ENCODE measurements around the gene NSUN5.

NSUN5 gene

DNA sequence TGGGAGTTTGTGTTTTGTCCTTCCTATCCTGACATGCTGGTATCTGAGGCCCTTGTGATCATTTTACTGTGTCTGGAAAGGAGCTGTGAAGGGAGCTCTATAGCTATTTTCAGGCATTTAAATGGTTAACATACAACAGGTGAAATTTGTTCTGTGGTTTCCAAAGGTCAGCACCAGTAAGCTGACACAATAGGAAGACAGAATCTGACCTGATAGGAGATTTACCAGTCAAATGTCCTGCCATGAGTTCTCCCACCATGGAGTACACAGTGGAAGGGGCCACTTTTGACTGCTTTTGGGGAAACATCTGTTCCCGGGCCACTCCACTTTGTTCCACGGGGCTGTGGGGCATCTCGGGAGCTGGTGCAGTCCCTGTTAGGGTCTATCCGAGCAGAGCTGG is 36.9 kb upstream of the NSUN5 start:
- H3K36me3 Mint-ChIP-seq (ENCODE audit: low read depth): no peaks in the 10 kb centered on the region
- no peaks in the 10 kb centered on the region for H3K9me3 Mint-ChIP-seq
- peaks cover 10% of the 10 kb centered on the region for H3K27me3 Mint-ChIP-seq (ENCODE audit: low read depth)
- H3K4me3 Mint-ChIP-seq: no peak overlapping the region
- H3K4me1 Mint-ChIP-seq: peaks cover 49% of the 10 kb centered on the region
- peak overlapping the region in 2 of 3 experiments; percentile 12 to 33 for H3K27ac Mint-ChIP-seq
- TF ChIP-seq, protein P1, sequence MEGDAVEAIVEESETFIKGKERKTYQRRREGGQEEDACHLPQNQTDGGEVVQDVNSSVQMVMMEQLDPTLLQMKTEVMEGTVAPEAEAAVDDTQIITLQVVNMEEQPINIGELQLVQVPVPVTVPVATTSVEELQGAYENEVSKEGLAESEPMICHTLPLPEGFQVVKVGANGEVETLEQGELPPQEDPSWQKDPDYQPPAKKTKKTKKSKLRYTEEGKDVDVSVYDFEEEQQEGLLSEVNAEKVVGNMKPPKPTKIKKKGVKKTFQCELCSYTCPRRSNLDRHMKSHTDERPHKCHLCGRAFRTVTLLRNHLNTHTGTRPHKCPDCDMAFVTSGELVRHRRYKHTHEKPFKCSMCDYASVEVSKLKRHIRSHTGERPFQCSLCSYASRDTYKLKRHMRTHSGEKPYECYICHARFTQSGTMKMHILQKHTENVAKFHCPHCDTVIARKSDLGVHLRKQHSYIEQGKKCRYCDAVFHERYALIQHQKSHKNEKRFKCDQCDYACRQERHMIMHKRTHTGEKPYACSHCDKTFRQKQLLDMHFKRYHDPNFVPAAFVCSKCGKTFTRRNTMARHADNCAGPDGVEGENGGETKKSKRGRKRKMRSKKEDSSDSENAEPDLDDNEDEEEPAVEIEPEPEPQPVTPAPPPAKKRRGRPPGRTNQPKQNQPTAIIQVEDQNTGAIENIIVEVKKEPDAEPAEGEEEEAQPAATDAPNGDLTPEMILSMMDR (IDR thresholded peaks at IDR 0.05; ENCODE audit: unreplicated experiment in 3 of 3): no peak

DNA sequence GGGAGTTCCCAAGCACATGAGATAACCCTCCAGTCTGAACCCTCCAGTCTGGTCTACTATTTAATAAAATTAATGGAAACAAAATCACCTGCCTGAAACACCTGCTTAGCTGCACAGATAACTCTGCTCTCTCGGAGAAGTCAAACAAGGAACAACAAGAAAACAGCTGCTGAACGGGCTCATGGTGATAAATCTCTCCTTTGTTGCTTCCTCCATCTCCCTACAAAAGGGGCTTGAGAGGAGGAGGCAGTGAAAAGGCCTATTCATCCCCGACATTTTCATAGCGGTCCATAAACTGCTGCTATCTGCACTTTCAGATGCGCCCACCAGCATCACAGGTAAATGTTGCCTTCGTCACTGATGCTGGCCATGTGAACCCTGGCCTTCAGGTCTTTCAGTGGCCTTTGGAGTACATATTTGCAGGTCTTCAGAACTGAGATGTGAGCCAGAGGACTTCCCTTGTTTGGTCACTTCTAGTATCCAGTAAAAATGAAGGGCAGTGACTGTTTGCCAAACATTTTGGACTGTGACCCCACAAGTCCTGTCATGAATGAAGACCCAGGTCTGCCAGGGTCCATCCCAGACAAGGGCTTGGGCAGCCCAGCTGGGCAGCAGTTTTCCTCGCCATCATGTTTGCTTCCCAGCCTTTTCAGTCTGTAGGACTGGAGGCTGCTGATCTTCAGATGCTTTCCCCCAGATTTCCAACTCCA is 35.2 kb upstream of the NSUN5 start:
- H3K27me3 Mint-ChIP-seq (ENCODE audit: low read depth): peaks cover 10% of the 10 kb centered on the region
- no peak overlapping the region for H3K27ac Mint-ChIP-seq
- H3K36me3 Mint-ChIP-seq (ENCODE audit: low read depth): no peaks in the 10 kb centered on the region
- H3K4me3 Mint-ChIP-seq: no peak overlapping the region
- H3K4me1 Mint-ChIP-seq: peaks cover 41% of the 10 kb centered on the region
- H3K9me3 Mint-ChIP-seq: no peaks in the 10 kb centered on the region
- TF ChIP-seq, protein P1 (IDR thresholded peaks at IDR 0.05; ENCODE audit: unreplicated experiment in 3 of 3): no peak

DNA sequence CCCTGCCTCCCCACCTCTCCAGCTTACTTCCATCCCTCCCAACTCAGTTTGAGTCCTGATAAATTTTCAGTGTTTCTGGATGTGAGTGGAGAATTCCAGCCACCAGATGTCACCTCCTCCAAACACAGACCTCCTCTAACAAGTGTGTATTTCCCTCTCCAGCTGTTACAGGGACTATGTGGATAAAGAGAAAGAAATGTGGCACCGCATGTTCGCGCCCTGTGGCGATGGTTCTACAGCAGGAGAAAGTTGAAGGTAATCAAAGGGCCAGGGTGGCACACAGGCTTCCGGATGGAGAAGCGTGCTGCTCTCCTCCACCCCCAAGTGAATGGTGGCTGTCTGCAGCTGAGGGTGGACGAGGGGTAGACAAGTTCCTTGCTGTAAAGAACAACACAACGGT is 34.0 kb upstream of the NSUN5 start:
- Mint-ChIP-seq H3K27ac (peak overlapping the region; percentile 29 to 78 (median 47)), H3K36me3 (ENCODE audit: low read depth) (no peaks in the 10 kb centered on the region), H3K27me3 (ENCODE audit: low read depth) (peaks cover 10% of the 10 kb centered on the region), H3K9me3 (no peaks in the 10 kb centered on the region), H3K4me3 (peak overlapping the region in 2 of 3 experiments; percentile 2 to 65), H3K4me1 (peaks cover 41% of the 10 kb centered on the region)
- TF ChIP-seq, protein P1 (IDR thresholded peaks at IDR 0.05; ENCODE audit: unreplicated experiment in 3 of 3): peak; percentile 60 to 76 (median 73)

DNA sequence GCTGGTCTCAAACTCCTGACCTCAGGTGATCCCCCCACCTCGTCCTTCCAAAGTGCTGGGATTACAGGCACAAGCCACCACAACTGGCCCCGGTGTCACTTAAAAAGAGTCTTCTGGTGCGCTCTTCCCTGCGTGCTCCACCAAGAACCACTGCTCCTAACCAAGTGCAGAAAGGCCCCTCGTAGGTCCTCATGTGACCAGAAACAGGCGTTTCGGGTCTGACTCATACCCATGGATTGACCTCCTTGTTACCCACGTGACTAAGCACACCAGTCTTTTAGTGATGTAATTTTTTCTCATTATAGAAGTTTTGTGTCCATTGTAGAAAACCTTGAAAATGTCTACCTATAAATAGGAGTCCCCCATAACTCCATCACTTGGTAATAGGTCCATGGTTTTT is 33.3 kb upstream of the NSUN5 start:
- H3K4me1 Mint-ChIP-seq: peaks cover 37% of the 10 kb centered on the region
- TF ChIP-seq, protein P1 (IDR thresholded peaks at IDR 0.05; ENCODE audit: unreplicated experiment in 3 of 3): no peak
- no peaks in the 10 kb centered on the region for H3K36me3 Mint-ChIP-seq (ENCODE audit: low read depth)
- H3K4me3 Mint-ChIP-seq: no peak overlapping the region
- peaks cover 10% of the 10 kb centered on the region for H3K27me3 Mint-ChIP-seq (ENCODE audit: low read depth)
- no peaks in the 10 kb centered on the region for H3K9me3 Mint-ChIP-seq
- peak overlapping the region in 1 of 3 experiments; percentile 78 for H3K27ac Mint-ChIP-seq

DNA sequence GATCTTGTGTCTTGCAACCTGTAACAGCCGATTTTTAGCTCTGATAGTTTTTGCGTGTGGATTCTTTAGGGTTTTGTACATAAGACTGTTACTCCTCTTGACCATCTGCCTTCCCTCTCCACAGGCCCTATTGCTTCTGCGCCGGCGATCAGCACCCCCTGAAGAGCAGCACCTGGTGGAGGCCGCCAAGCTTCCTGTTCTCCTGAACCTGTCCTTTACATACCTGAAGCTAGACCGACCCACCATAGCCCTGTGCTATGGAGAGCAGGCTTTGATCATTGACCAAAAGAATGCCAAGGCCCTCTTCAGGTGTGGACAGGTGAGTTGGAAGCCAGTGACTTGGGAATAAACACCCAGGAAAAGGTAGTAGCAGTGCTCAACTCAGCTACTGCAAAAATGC is 31.9 kb upstream of the NSUN5 start:
- H3K36me3 Mint-ChIP-seq (ENCODE audit: low read depth): no peaks in the 10 kb centered on the region
- TF ChIP-seq, protein P1 (IDR thresholded peaks at IDR 0.05; ENCODE audit: unreplicated experiment in 3 of 3): no peak
- no peak overlapping the region for H3K4me3 Mint-ChIP-seq
- H3K4me1 Mint-ChIP-seq: peaks cover 27% of the 10 kb centered on the region
- H3K9me3 Mint-ChIP-seq: no peaks in the 10 kb centered on the region
- peaks cover 10% of the 10 kb centered on the region for H3K27me3 Mint-ChIP-seq (ENCODE audit: low read depth)
- no peak overlapping the region for H3K27ac Mint-ChIP-seq

DNA sequence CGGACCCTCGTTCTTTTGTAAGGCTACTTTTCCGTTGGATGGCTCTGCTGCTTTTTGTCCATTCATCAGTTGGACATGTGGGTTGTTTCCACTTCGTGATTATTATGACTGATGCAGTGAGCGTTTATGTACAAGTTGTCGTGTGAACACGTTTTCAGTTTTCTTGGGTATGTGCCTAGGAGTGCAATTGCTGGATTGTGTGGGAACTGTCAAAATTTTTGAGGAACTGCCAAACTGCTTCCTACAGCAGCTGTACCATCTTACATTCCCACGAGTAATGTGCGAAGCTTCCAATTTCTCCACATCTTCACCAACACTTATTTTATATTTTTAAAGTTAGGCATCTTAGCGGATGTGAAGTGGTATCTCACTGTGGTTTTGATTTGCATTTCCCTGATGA is 29.7 kb upstream of the NSUN5 start:
- Mint-ChIP-seq H3K27me3 (ENCODE audit: low read depth) (peaks cover 9% of the 10 kb centered on the region), H3K4me1 (peaks cover 10% of the 10 kb centered on the region), H3K4me3 (no peak overlapping the region), H3K9me3 (no peaks in the 10 kb centered on the region), H3K27ac (no peak overlapping the region), H3K36me3 (ENCODE audit: low read depth) (no peaks in the 10 kb centered on the region)
- TF ChIP-seq, protein P1 (IDR thresholded peaks at IDR 0.05; ENCODE audit: unreplicated experiment in 3 of 3): no peak
